Liver (tissue), 9 donors: ENCODE results near the gene CAB39. TPM values are rescaled to one million over a fixed set of nuclear protein-coding genes. Genes with fewer than 3 reads are reported as not detected.

Source experiments
- DNase-seq: peaks from one replicate; pipeline ENCODE4 v3.0.0-alpha.2; 2017; ENCODE audit warnings: low spot score
- H3K27ac ChIP-seq, 2 donors: one replicate each; pipeline ENCODE4 v1.7.0; 2013; ENCODE audit warnings: inconsistent platforms in 2 of 2, low read length in 2 of 2, control low read depth in 1 of 2, low read depth in 1 of 2, mild to moderate bottlenecking in 1 of 2
- H3K27me3 ChIP-seq, 4 donors: one replicate each; pipeline versions ENCODE4 v1.6.1 to v1.7.0; 2013; ENCODE audit warnings: low read length in 3 of 4, inconsistent platforms in 1 of 4, mild to moderate bottlenecking in 1 of 4, moderate library complexity in 1 of 4; ENCODE audit not compliant: control insufficient read depth in 4 of 4, insufficient read depth in 4 of 4
- H3K36me3 ChIP-seq, 4 donors: one replicate each; pipeline versions ENCODE4 v1.6.1 to v1.7.0; 2013; ENCODE audit warnings: low read length in 3 of 4, mild to moderate bottlenecking in 3 of 4, low read depth in 1 of 4, moderate library complexity in 1 of 4; ENCODE audit not compliant: control insufficient read depth in 4 of 4, insufficient read depth in 3 of 4
- H3K4me1 ChIP-seq, 4 donors: one replicate each; pipeline versions ENCODE4 v1.6.1 to v1.7.0; 2013; ENCODE audit warnings: low read length in 3 of 4, mild to moderate bottlenecking in 3 of 4, moderate library complexity in 1 of 4; ENCODE audit not compliant: control insufficient read depth in 4 of 4, insufficient read depth in 4 of 4
- H3K4me3 ChIP-seq, 3 donors: one replicate each; pipeline versions ENCODE4 v1.6.1 to v1.7.0; 2013; ENCODE audit warnings: low read length in 3 of 3, control low read depth in 1 of 3, low read depth in 1 of 3, mild to moderate bottlenecking in 1 of 3
- H3K9ac ChIP-seq, 2 donors: one replicate each; pipeline ENCODE4 v1.7.0; 2013; ENCODE audit warnings: low read length in 2 of 2, mild to moderate bottlenecking in 2 of 2, moderate library complexity in 2 of 2, control low read depth in 1 of 2, low read depth in 1 of 2
- H3K9me3 ChIP-seq, 4 donors: one replicate each; pipeline versions ENCODE4 v1.6.1 to v1.7.0; 2013; ENCODE audit warnings: low read length in 3 of 4; ENCODE audit not compliant: control insufficient read depth in 4 of 4
- FOXA1 ChIP-seq: IDR thresholded peaks from 2 replicates; pipeline ENCODE4 v1.6.1; 2016; ENCODE audit warnings: antibody characterized with exemption
- HNF4A ChIP-seq, 2 donors: conservative IDR thresholded peaks; 2 replicates each; pipeline ENCODE4 v1.6.1; 2016; ENCODE audit warnings: antibody characterized with exemption in 2 of 2, mild to moderate bottlenecking in 2 of 2
- HNF4G ChIP-seq: IDR thresholded peaks from 2 replicates; pipeline ENCODE4 v1.6.1; 2016; ENCODE audit warnings: antibody characterized with exemption
- JUND ChIP-seq, 2 donors: IDR thresholded peaks; 2 replicates each; pipeline ENCODE4 v1.6.1; 2016; ENCODE audit warnings: antibody characterized with exemption in 2 of 2
- NR2F2 ChIP-seq: IDR thresholded peaks from 2 replicates; pipeline ENCODE4 v1.6.1; 2016; ENCODE audit warnings: antibody characterized with exemption
- RAD21 ChIP-seq, 2 donors: IDR thresholded peaks; 2 replicates each; pipeline ENCODE4 v1.6.1; 2016; ENCODE audit warnings: antibody characterized with exemption in 2 of 2, mild to moderate bottlenecking in 2 of 2
- RXRA ChIP-seq, 2 donors: IDR thresholded peaks; 2 replicates each; pipeline ENCODE4 v1.6.1; 2017 to 2018; ENCODE audit warnings: antibody characterized with exemption in 2 of 2, mild to moderate bottlenecking in 1 of 2
- SP1 ChIP-seq: IDR thresholded peaks from 2 replicates; pipeline ENCODE4 v1.6.1; 2018; ENCODE audit warnings: antibody characterized with exemption, mild to moderate bottlenecking
- TAF1 ChIP-seq: conservative IDR thresholded peaks from 2 replicates; pipeline ENCODE4 v1.6.1; 2016; ENCODE audit warnings: antibody characterized with exemption, mild to moderate bottlenecking
- WGBS: extraction: QIAGEN DNeasy Blood & Tissue Kit; methylation state at CpG from one replicate; pipeline ENCODE4 v1.1.7; 2013; 5-methylcytosine and 5-hydroxymethylcytosine counted together
- polyA plus RNA-seq, 2 donors: library from polyadenylated mRNA; stranded (reverse) in 1 of 2; unstranded in 1 of 2; fragments of 200-250 nt in 1 of 2; fragments of >200 nt in 1 of 2; fragmentation: Nextera tagmentation in 1 of 2; extraction: Ambion mirVana in 1 of 2; gene quantifications; one replicate each; pipeline versions ENCODE4 v1.2.1 to v1.2.3, GENCODE V29; 2013 to 2015
- total RNA-seq, 2 donors: library from RNA; depleted of rRNA; stranded (reverse); fragments of >200 nt; gene quantifications; one replicate each; pipeline ENCODE4 v1.2.3, GENCODE V29; 2014
- TF ChIP-seq, protein P1 (sequence below): IDR thresholded peaks from 2 replicates; pipeline ENCODE4 v1.6.1; 2016; ENCODE audit warnings: antibody characterized with exemption, mild to moderate bottlenecking
- TF ChIP-seq, protein P2 (sequence below): IDR thresholded peaks from 2 replicates; pipeline ENCODE4 v1.6.1; 2016; ENCODE audit warnings: antibody characterized with exemption
- donor health status: healthy.
- donor health status: healthy.
- donor health status: healthy.
- donor health status: healthy.
- donor health status: healthy.

Gene CAB39
- total and polyA plus RNA-seq, 4 donors: 9.2 to 39.8 (median 26.5) TPM

DNA sequence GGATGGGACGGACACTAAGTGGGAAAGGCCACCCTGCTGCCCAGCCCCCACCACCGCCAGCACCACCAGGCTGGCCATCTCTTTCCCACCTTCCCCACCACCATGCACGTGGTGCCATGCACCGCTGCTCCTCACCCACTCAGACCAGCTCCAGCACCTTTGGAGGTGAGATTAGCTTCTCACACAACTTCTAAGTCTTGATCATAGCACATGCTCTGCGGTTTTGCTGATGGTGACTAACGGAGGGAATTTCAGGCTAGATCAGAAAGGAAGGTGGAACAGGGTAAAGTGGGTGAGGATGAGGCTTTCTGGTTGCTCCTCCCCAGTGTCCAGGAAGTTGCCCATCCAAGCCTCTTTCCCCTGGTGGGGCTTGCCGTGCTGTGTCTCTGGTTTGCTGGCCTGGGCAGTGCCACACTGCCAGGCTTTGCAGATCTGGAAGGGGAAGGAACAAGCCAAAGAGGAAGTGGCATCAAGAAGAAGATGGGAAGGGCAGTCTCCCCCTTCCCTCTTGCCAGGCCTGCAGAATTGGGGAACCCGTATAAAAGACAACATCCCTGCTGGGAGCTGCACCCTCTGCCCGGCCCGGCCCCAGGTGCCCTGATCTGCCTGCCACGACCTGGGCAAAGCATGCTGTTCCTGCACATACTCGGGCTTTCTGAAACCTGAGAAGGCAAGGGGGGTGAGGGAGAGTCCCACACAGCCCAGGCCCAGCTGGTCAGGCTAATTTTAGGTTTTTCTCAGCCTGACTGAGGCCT lies 44.3 kb upstream of the CAB39 start:
- H3K36me3 ChIP-seq: no peaks in the 10 kb centered on the region
- H3K4me1 ChIP-seq: peaks cover 0 to 5% (median under 1%) of the 10 kb centered on the region in 4 donors
- DNase-seq: no peak
- H3K9me3 ChIP-seq: no peaks in the 10 kb centered on the region
- peak overlapping the region in 1 of 2 donors; percentile 11 for H3K27ac ChIP-seq
- WGBS: 76% methylated on average over 12 of the region's 12 CpGs
- no peak overlapping the region for H3K4me3 ChIP-seq
- TF ChIP-seq HNF4G (no peak), JUND (IDR thresholded peaks at IDR 0.05) (no peak), NR2F2 (no peak), TAF1 (no peak), FOXA1 (no peak), RXRA (IDR thresholded peaks at IDR 0.05) (no peak)
- TF ChIP-seq, protein P1, sequence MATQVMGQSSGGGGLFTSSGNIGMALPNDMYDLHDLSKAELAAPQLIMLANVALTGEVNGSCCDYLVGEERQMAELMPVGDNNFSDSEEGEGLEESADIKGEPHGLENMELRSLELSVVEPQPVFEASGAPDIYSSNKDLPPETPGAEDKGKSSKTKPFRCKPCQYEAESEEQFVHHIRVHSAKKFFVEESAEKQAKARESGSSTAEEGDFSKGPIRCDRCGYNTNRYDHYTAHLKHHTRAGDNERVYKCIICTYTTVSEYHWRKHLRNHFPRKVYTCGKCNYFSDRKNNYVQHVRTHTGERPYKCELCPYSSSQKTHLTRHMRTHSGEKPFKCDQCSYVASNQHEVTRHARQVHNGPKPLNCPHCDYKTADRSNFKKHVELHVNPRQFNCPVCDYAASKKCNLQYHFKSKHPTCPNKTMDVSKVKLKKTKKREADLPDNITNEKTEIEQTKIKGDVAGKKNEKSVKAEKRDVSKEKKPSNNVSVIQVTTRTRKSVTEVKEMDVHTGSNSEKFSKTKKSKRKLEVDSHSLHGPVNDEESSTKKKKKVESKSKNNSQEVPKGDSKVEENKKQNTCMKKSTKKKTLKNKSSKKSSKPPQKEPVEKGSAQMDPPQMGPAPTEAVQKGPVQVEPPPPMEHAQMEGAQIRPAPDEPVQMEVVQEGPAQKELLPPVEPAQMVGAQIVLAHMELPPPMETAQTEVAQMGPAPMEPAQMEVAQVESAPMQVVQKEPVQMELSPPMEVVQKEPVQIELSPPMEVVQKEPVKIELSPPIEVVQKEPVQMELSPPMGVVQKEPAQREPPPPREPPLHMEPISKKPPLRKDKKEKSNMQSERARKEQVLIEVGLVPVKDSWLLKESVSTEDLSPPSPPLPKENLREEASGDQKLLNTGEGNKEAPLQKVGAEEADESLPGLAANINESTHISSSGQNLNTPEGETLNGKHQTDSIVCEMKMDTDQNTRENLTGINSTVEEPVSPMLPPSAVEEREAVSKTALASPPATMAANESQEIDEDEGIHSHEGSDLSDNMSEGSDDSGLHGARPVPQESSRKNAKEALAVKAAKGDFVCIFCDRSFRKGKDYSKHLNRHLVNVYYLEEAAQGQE: no peak
- TF ChIP-seq, protein P2, sequence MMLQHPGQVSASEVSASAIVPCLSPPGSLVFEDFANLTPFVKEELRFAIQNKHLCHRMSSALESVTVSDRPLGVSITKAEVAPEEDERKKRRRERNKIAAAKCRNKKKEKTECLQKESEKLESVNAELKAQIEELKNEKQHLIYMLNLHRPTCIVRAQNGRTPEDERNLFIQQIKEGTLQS: no peak
- H3K27me3 ChIP-seq: no peaks in the 10 kb centered on the region
- H3K9ac ChIP-seq: no peak overlapping the region

DNA sequence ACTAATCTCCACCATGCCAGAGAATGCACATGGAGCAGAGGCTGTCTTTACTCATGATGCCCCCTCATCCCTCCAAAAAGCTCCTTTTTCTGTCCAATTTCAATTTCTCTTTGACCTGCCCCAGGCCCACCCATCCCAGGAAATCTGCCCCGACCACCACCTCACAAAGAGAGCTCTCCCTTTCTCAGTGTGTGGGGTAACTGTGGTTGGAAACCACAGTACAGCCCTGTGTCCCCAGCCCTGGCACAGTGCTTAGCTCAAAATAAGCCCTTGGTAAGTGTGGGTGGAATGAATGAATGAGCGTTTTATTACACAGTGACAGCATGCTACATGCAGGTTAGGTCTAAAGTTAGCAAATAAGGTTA lies 43.7 kb upstream of the CAB39 start:
- no peak for DNase-seq
- no peaks in the 10 kb centered on the region for H3K36me3 ChIP-seq
- TF ChIP-seq RAD21 (IDR thresholded peaks at IDR 0.05) (no peak), NR2F2 (no peak), SP1 (no peak), HNF4A (conservative IDR thresholded peaks at IDR 0.05) (no peak)
- TF ChIP-seq, protein P2: no peak
- TF ChIP-seq, protein P1: no peak
- H3K27me3 ChIP-seq: no peaks in the 10 kb centered on the region
- 76% methylated on average over 2 of the region's 2 CpGs for WGBS
- H3K4me1 ChIP-seq: peaks cover 0 to 5% (median under 1%) of the 10 kb centered on the region in 4 donors
- no peak overlapping the region for H3K27ac ChIP-seq
- no peaks in the 10 kb centered on the region for H3K9me3 ChIP-seq
- no peak overlapping the region for H3K9ac ChIP-seq
- no peak overlapping the region for H3K4me3 ChIP-seq
